Lower leg skin (tissue), 4 donors: Measurements from ENCODE around the gene DNAJC10. TPM values are rescaled to one million over a fixed set of nuclear protein-coding genes. Genes with fewer than 3 reads are reported as not detected.
A peak's percentile ranks its signal among the peaks of the same experiment; 100 is the strongest.

ENCODE experiments used
- DNase-seq, 2 donors: peaks; one replicate each; pipeline ENCODE4 v3.0.0-alpha.2; 2019; ENCODE audit warnings: low spot score in 2 of 2
- H3K4me3 ChIP-seq: fragments of 200-600 bp; sonication (generic); 2 replicates; pipeline ENCODE4 v1.5.1; 2017; ENCODE audit warnings: mild to moderate bottlenecking, low read depth; ENCODE audit not compliant: poor library complexity, severe bottlenecking
- CTCF ChIP-seq, 3 donors: fragments of 450-650 bp; IDR thresholded peaks; one replicate each; pipeline ENCODE4 v1.5.1; 2016; ENCODE audit warnings: antibody characterized with exemption in 3 of 3, mild to moderate bottlenecking in 3 of 3, moderate library complexity in 2 of 3
- POLR2A ChIP-seq, 2 donors: fragments of 450-650 bp; IDR thresholded peaks; one replicate each; pipeline ENCODE4 v1.6.1; 2016 to 2017; ENCODE audit warnings: antibody characterized with exemption in 2 of 2, mild to moderate bottlenecking in 1 of 2, moderate library complexity in 1 of 2
- WGBS, 2 donors: methylation state at CpG; one replicate each; pipeline ENCODE4 v1.1.5; 2018; 5-methylcytosine and 5-hydroxymethylcytosine counted together
- intact Hi-C: fragments of 100-400 bp; cut with DNase I; formaldehyde crosslinking; loops from one replicate; pipeline ENCODE4 v1.15.0; 2023; ENCODE audit warnings: low total_unique reads
- total RNA-seq, 4 donors: library from RNA; depleted of rRNA; stranded (reverse); fragments of >200 nt; gene quantifications; one replicate each; pipeline ENCODE4 v1.1.0, GENCODE V29; 2016

DNAJC10 gene
- total RNA-seq: 10 to 100 TPM; 13.3 to 29.2 (median 18.9) TPM

GRCh38 chr2:182715892-182716649 lies at the start of gene DNAJC10:
DNAJC10 (plus strand) TSS chr2:182716257; CDS start chr2:182718087, 1,830 bp downstream.
- DNase-seq: peak; percentile 71 to 95
- H3K4me3 ChIP-seq: peak within 1 kb of the TSS; percentile 75
- no peak for TF ChIP-seq CTCF (IDR thresholded peaks at IDR 0.05)
- TF ChIP-seq POLR2A (IDR thresholded peaks at IDR 0.05): no peak
- intact Hi-C loops: no loop called here
- WGBS, 2 donors: 0% methylated on average over 41 to 69 of the region's 69 CpGs

- WGBS, 2 donors: 58 to 71% methylated on average over 1 of the region's 1 CpG
- intact Hi-C loops: no loop called here
- H3K4me3 ChIP-seq: no peak overlapping the region
- no peak for DNase-seq
- TF ChIP-seq POLR2A (IDR thresholded peaks at IDR 0.05): no peak
- TF ChIP-seq CTCF (IDR thresholded peaks at IDR 0.05): no peak
Measured at GRCh38 chr2:182666674-182667314, 49.3 kb upstream of the DNAJC10 start.

GRCh38 chr2:182667315-182667695 lies 48.8 kb upstream of the DNAJC10 start:
- H3K4me3 ChIP-seq: no peak overlapping the region
- intact Hi-C loops: no loop called here
- no peak for TF ChIP-seq POLR2A (IDR thresholded peaks at IDR 0.05)
- no peak for TF ChIP-seq CTCF (IDR thresholded peaks at IDR 0.05)
- WGBS, 2 donors: 77 to 90% methylated on average over 1 of the region's 1 CpG
- DNase-seq: no peak

GRCh38 chr2:182668671-182669070 lies 47.4 kb upstream of the DNAJC10 start:
- intact Hi-C loops: no loop called here
- WGBS, 2 donors: 49 to 54% methylated on average over 6 of the region's 6 CpGs
- TF ChIP-seq CTCF (IDR thresholded peaks at IDR 0.05) (no peak), POLR2A (IDR thresholded peaks at IDR 0.05) (no peak)
- H3K4me3 ChIP-seq: no peak overlapping the region
- no peak for DNase-seq

- no peak for DNase-seq
- intact Hi-C loops: no loop called here
Measured at GRCh38 chr2:182672466-182673165, 43.4 kb upstream of the DNAJC10 start.

More at GRCh38 chr2:182672466-182673165, 43.4 kb upstream of the DNAJC10 start:
- WGBS, 2 donors: 65 to 66% methylated on average over 6 of the region's 6 CpGs
- TF ChIP-seq CTCF (IDR thresholded peaks at IDR 0.05): no peak
- TF ChIP-seq POLR2A (IDR thresholded peaks at IDR 0.05): no peak
- H3K4me3 ChIP-seq: no peak overlapping the region
